Measurements from ENCODE around the gene MYO5A. TPM values are rescaled to one million over a fixed set of nuclear protein-coding genes. Genes with fewer than 3 reads are reported as not detected.

Gene MYO5A
- total RNA-seq, 1 experiment from 2014 or later, result 17.6 TPM

DNA sequence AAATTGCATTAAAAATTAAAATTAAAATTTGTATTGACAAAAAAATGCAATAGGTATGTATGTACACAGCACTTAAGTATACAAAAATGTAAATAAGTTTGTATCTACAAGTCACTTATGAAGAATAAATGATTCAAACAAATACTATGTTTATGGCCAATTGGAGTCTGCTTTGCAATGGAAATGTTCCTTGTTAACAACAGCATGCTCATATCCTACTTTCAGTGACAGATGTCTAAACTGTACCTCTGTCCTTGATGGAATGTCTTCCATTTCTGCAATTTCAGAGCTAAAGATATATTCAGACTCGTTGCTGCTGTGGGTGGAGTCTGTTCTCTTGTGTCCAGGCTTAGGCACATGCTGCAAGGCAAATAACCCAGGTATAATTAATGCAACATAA lies 169.0 kb downstream of the MYO5A start:
- Histone ChIP-seq H3K79me2 (ENCODE audit: insufficient read depth, low read length) (no peaks in the 10 kb centered on the region), H3K4me3 (replicated peaks in 1 of 2; ENCODE audit: low read depth in 1 of 2, low read length in 2 of 2) (no peak overlapping the region), H3K9me2 (ENCODE audit: insufficient read depth) (no peaks in the 10 kb centered on the region), H3K4me2 (ENCODE audit: low read length) (no peak overlapping the region), H3K9me3 (ENCODE audit: control insufficient read depth in 1 of 2, insufficient read depth in 1 of 2, low read depth in 1 of 2, low read length in 2 of 2) (no peaks in the 10 kb centered on the region), H3K4me1 (ENCODE audit: control insufficient read depth in 1 of 2, insufficient read depth in 2 of 2, low read length in 2 of 2) (no peaks in the 10 kb centered on the region; a peak in 1 of 4 replicates), H3K27me3 (ENCODE audit: insufficient read depth, low read length) (no peaks in the 10 kb centered on the region), H3K27ac (ENCODE audit: low read depth, low read length) (no peak overlapping the region), H4K20me1 (ENCODE audit: insufficient read depth) (no peaks in the 10 kb centered on the region), H2AFZ (ENCODE audit: low read depth, low read length, poor library complexity, severe bottlenecking) (no peak overlapping the region), H3K9ac (ENCODE audit: low read length) (no peak overlapping the region), H3K36me3 (ENCODE audit: control insufficient read depth in 1 of 2, insufficient read depth in 2 of 2, low read length in 2 of 2) (no peaks in the 10 kb centered on the region; a peak in 1 of 4 replicates)
- ChIA-PET POLR2A (no interaction called here), CTCF (no interaction called here), RAD21 (ENCODE audit: low non-redundant PET in 1 of 2, low total read pairs in 2 of 2, uncharacterized antibody in 2 of 2, unreplicated experiment in 2 of 2) (no interaction called here)
- ATAC-seq (no peak), DNase-seq (ENCODE audit: low read depth, low spot score) (no peak)
- intact Hi-C loops (cut with micrococcal nuclease), result no loop called here
- no TSS peak for BruUV-seq (replicated peaks)
- TF ChIP-seq CTCF (IDR thresholded peaks at IDR 0.05 in 2 of 3, conservative IDR thresholded peaks at IDR 0.05 in 1 of 3; ENCODE audit: borderline replicate concordance in 1 of 3, insufficient read depth in 1 of 3, low read depth in 2 of 3, low read length in 2 of 3) (no peak), EZH2 (IDR thresholded peaks at IDR 0.05) (no peak)
- TF ChIP-seq, protein P1, sequence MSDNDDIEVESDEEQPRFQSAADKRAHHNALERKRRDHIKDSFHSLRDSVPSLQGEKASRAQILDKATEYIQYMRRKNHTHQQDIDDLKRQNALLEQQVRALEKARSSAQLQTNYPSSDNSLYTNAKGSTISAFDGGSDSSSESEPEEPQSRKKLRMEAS (IDR thresholded peaks at IDR 0.05), result no peak

DNA sequence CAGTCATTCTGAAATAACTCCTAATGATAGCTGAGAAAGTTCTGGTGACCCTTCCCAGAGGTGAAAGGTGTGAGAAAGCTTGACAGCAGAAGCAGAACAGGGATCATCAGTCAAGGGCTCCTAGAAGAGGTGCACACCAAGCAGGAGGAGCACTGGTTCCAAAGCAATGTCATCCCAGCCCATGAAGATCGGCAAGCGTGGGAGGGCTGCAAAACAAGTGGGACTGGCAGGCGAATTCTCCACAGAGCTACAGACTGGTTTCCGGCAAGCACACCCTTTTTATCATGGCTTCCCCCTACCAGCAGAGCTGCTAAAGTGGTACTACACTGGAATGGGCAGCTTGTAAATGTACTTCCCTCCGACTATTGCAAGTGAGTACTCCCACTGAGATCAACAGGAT lies 170.7 kb downstream of the MYO5A start:
- Histone ChIP-seq H3K9me2 (ENCODE audit: insufficient read depth) (no peaks in the 10 kb centered on the region), H3K27me3 (ENCODE audit: insufficient read depth, low read length) (no peaks in the 10 kb centered on the region), H4K20me1 (ENCODE audit: insufficient read depth) (no peaks in the 10 kb centered on the region), H3K4me1 (ENCODE audit: control insufficient read depth in 1 of 2, insufficient read depth in 2 of 2, low read length in 2 of 2) (no peaks in the 10 kb centered on the region; a peak in 1 of 4 replicates), H3K27ac (ENCODE audit: low read depth, low read length) (no peak overlapping the region), H3K4me2 (ENCODE audit: low read length) (no peak overlapping the region), H3K36me3 (ENCODE audit: control insufficient read depth in 1 of 2, insufficient read depth in 2 of 2, low read length in 2 of 2) (no peaks in the 10 kb centered on the region), H2AFZ (ENCODE audit: low read depth, low read length, poor library complexity, severe bottlenecking) (no peak overlapping the region), H3K79me2 (ENCODE audit: insufficient read depth, low read length) (no peaks in the 10 kb centered on the region), H3K4me3 (replicated peaks in 1 of 2; ENCODE audit: low read depth in 1 of 2, low read length in 2 of 2) (no peak overlapping the region), H3K9ac (ENCODE audit: low read length) (no peak overlapping the region), H3K9me3 (ENCODE audit: control insufficient read depth in 1 of 2, insufficient read depth in 1 of 2, low read depth in 1 of 2, low read length in 2 of 2) (no peaks in the 10 kb centered on the region)
- ChIA-PET RAD21 (ENCODE audit: low non-redundant PET in 1 of 2, low total read pairs in 2 of 2, uncharacterized antibody in 2 of 2, unreplicated experiment in 2 of 2) (no interaction called here), CTCF (no interaction called here), POLR2A (no interaction called here)
- BruUV-seq (replicated peaks), result no TSS peak
- ATAC-seq (no peak), DNase-seq (ENCODE audit: low read depth, low spot score) (no peak)
- intact Hi-C loops (cut with micrococcal nuclease), result no loop called here
- TF ChIP-seq REST (IDR thresholded peaks at IDR 0.05; ENCODE audit: low read depth), result no peak
- no peak for TF ChIP-seq ZFX (IDR thresholded peaks at IDR 0.05)
- TF ChIP-seq, protein P2, sequence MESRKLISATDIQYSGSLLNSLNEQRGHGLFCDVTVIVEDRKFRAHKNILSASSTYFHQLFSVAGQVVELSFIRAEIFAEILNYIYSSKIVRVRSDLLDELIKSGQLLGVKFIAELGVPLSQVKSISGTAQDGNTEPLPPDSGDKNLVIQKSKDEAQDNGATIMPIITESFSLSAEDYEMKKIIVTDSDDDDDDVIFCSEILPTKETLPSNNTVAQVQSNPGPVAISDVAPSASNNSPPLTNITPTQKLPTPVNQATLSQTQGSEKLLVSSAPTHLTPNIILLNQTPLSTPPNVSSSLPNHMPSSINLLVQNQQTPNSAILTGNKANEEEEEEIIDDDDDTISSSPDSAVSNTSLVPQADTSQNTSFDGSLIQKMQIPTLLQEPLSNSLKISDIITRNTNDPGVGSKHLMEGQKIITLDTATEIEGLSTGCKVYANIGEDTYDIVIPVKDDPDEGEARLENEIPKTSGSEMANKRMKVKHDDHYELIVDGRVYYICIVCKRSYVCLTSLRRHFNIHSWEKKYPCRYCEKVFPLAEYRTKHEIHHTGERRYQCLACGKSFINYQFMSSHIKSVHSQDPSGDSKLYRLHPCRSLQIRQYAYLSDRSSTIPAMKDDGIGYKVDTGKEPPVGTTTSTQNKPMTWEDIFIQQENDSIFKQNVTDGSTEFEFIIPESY (IDR thresholded peaks at IDR 0.05; ENCODE audit: extremely low read depth, insufficient replicate concordance, low read length), result no peak
- TF ChIP-seq EZH2 (IDR thresholded peaks at IDR 0.05), result no peak
- no peak for TF ChIP-seq RAD21 (IDR thresholded peaks at IDR 0.05; ENCODE audit: low read depth)
- TF ChIP-seq FOSL1 (IDR thresholded peaks at IDR 0.05; ENCODE audit: low read depth), result no peak
- TF ChIP-seq SIN3A (IDR thresholded peaks at IDR 0.05; ENCODE audit: low read depth), result no peak
- no peak for TF ChIP-seq CTCF (IDR thresholded peaks at IDR 0.05 in 2 of 3, conservative IDR thresholded peaks at IDR 0.05 in 1 of 3; ENCODE audit: borderline replicate concordance in 1 of 3, insufficient read depth in 1 of 3, low read depth in 2 of 3, low read length in 2 of 3)

Measured in HCT116 (cell line).